Chondrocyte (in vitro differentiated cells): ENCODE data around the gene PRR5L. TPM values are rescaled to one million over a fixed set of nuclear protein-coding genes. Genes with fewer than 3 reads are reported as not detected.

Source experiments
- DNase-seq: peaks from one replicate; pipeline ENCODE4 v3.0.0; 2021; ENCODE audit warnings: mixed read lengths, low spot score
- H3K27ac Mint-ChIP-seq: one replicate; pipeline ENCODE4 v1.8.0; 2021; ENCODE audit warnings: mild to moderate bottlenecking, moderate library complexity, mixed read lengths; ENCODE audit not compliant: unreplicated experiment
- H3K27me3 Mint-ChIP-seq: 2 replicates; pipeline ENCODE4 v1.8.0; 2021; ENCODE audit warnings: low read depth, mixed read lengths
- H3K36me3 Mint-ChIP-seq: 2 replicates; pipeline ENCODE4 v1.8.0; 2021; ENCODE audit warnings: low read depth, mixed read lengths
- H3K4me1 Mint-ChIP-seq: 2 replicates; pipeline ENCODE4 v1.8.0; 2021; ENCODE audit warnings: low read depth, mild to moderate bottlenecking, mixed read lengths
- H3K4me3 Mint-ChIP-seq: one replicate; pipeline ENCODE4 v1.8.0; 2021; ENCODE audit warnings: mild to moderate bottlenecking, moderate library complexity, mixed read lengths; ENCODE audit not compliant: unreplicated experiment
- H3K9me3 Mint-ChIP-seq: 2 replicates; pipeline ENCODE4 v1.8.0; 2021; ENCODE audit warnings: low read depth, mixed read lengths
- total RNA-seq: library from RNA; stranded (reverse); gene quantifications from 3 replicates; pipeline ENCODE4 v1.2.1, GENCODE V29; 2021
- TF ChIP-seq, protein P1 (sequence below): fragments of 200-600 bp; sonication (generic); IDR thresholded peaks from 2 replicates; pipeline ENCODE4 v1.5.0; 2021; ENCODE audit warnings: antibody characterized with exemption, mild to moderate bottlenecking, moderate library complexity

Gene PRR5L
- total RNA-seq, 1 donor from 2014 or later: 50.7 TPM

DNA sequence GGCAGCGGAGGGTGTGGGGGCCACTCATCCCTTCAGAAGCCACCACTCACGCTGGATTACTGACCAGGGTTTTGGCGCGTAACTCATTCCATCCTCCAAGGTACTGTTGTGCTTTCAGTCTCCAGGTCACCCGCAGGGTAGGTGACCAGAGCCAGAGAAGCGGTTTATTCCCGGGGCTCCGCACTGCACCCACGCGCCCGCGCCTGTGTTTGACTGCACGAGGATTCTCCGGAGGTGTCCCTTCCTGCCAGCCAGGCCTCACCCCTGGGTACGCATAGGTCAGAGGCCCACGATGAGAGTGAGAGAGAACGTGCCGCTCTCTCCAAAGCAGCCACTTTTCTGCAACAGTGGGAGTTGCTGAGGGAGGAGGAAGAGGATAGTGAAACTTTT lies 158.5 kb downstream of the PRR5L start:
- no peaks in the 10 kb centered on the region for H3K27me3 Mint-ChIP-seq
- H3K36me3 Mint-ChIP-seq: peaks cover 39% of the 10 kb centered on the region
- DNase-seq: no peak
- H3K27ac Mint-ChIP-seq: peak overlapping the region; percentile 99
- peaks cover 79% of the 10 kb centered on the region for H3K4me1 Mint-ChIP-seq
- TF ChIP-seq, protein P1, sequence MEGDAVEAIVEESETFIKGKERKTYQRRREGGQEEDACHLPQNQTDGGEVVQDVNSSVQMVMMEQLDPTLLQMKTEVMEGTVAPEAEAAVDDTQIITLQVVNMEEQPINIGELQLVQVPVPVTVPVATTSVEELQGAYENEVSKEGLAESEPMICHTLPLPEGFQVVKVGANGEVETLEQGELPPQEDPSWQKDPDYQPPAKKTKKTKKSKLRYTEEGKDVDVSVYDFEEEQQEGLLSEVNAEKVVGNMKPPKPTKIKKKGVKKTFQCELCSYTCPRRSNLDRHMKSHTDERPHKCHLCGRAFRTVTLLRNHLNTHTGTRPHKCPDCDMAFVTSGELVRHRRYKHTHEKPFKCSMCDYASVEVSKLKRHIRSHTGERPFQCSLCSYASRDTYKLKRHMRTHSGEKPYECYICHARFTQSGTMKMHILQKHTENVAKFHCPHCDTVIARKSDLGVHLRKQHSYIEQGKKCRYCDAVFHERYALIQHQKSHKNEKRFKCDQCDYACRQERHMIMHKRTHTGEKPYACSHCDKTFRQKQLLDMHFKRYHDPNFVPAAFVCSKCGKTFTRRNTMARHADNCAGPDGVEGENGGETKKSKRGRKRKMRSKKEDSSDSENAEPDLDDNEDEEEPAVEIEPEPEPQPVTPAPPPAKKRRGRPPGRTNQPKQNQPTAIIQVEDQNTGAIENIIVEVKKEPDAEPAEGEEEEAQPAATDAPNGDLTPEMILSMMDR: no peak
- no peak overlapping the region for H3K4me3 Mint-ChIP-seq
- H3K9me3 Mint-ChIP-seq: no peaks in the 10 kb centered on the region

DNA sequence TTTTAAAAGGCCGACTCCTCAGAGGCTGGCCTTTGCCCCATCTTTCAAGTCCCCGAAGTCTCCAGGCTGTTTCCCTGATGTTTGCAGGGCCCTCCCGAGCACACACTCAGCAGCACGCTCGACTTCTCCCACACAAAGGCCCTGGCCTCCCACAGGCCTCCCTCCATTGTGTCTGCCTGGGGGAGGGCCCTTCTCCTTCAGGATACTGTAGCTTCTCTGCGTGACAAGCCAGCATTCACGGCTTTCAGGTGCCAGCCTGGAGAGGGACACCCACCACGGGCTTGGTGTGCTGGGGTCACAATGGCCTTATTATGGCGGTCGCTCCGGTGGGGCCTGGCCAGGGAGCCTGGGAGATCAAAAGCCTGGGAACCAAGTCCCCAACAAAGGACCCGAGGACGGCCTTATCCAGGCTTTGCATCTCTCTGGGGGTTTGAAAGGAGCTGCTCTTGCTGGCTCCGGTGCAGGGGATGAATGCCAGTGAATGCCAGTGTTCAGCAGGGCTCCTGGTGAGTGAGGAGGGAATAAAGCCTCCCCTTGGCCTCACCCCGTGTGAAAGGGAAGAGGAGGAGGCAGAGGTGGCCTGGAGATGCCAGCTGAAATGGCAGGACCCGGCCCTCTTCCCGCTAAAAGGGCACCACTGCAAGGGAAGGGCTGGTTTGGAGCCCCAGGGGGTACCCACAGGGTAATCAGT lies 159.0 kb downstream of the PRR5L start:
- H3K36me3 Mint-ChIP-seq: peaks cover 35% of the 10 kb centered on the region
- no peaks in the 10 kb centered on the region for H3K9me3 Mint-ChIP-seq
- peak overlapping the region; percentile 99 for H3K27ac Mint-ChIP-seq
- H3K4me3 Mint-ChIP-seq: peak overlapping the region; percentile 52
- peaks cover 73% of the 10 kb centered on the region for H3K4me1 Mint-ChIP-seq
- H3K27me3 Mint-ChIP-seq: no peaks in the 10 kb centered on the region
- no peak for DNase-seq
- TF ChIP-seq, protein P1: no peak

DNA sequence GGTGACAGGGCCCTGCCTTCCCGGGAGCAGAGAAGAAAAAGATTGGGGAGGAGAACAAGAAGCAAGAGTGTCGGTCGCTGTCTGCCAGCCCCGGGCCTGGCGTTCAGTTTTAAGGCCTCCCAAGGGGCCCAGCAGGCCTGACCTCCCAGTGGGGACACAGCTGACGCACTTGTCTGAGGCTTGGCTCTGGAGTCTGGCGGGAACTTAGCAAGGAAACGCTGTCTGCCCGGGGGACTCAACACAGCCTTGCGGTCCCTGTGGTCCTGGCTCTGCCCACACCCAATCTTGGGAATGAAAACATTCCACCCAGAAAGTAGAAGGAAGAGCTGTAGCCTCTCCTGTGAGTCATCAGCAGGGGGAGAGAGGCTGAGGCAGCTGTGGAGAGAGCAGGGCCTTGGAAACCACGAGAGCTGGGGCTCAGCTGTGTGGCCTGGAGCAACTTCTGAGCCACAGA lies 159.6 kb downstream of the PRR5L start:
- peak overlapping the region; percentile 99 for H3K27ac Mint-ChIP-seq
- H3K9me3 Mint-ChIP-seq: no peaks in the 10 kb centered on the region
- peaks cover 41% of the 10 kb centered on the region for H3K36me3 Mint-ChIP-seq
- H3K27me3 Mint-ChIP-seq: no peaks in the 10 kb centered on the region
- H3K4me3 Mint-ChIP-seq: peak overlapping the region; percentile 52
- TF ChIP-seq, protein P1: no peak
- H3K4me1 Mint-ChIP-seq: peaks cover 67% of the 10 kb centered on the region
- DNase-seq: peak; percentile 97

DNA sequence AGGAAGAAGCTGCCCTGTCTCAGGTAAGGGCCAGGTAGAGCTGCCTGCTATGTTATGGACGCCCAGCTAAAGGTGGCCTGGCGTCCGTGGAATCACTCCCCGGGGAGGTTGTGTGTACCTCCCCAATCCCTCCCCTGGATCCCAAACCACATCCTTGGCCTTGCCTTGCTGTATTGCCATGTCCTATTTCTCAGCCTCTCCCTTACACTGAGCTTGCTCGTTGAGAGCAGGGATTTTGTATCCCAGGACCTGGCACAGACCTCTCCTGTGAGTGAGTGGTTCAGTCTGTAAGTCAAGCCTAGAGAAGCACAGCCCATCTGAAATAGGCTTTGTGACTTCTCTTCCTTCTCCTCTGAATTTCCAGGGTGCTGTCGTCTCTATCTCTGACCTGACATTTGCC lies 160.1 kb downstream of the PRR5L start:
- Mint-ChIP-seq H3K27ac (peak overlapping the region; percentile 99), H3K4me3 (peak overlapping the region; percentile 52), H3K4me1 (peaks cover 64% of the 10 kb centered on the region), H3K9me3 (no peaks in the 10 kb centered on the region), H3K36me3 (peaks cover 39% of the 10 kb centered on the region), H3K27me3 (no peaks in the 10 kb centered on the region)
- TF ChIP-seq, protein P1: peak; percentile 34
- DNase-seq: no peak

DNA sequence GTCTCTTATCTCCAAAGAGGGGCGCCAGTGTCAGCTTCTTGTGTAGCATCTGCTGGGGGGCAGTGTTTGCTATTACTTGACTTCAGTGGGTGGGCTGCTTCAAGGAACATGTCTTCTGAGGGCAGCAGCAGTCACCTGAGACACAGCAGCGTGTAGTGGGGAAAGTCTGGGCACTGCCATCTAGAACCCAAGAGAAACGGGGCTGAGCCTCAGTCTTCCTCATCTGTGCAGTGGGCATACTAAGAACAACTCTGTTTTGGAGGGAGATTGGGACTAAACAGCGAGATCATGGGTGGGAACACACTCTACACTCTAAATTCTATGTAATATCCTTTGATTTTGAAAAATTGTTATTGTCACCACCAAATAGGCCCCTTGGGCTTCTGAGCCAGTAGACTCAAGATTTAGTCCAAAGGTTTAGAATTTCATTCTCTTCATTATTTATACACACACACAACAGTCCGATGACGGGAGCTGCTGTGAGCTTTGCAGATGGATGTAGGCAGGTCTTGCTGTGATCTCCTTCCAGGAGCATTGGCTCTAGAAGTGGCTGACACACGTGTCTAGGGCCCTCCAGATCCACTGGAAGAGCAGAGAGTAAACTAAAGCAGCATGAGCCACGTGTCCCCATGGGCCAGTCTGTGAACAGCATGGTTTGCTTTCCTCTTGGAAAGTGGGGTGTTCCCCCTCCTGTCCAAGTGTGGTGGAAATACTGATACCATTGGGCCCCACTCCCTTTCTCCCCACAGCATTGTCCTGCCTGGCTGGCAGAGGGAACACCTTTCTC lies 162.2 kb downstream of the PRR5L start:
- Mint-ChIP-seq H3K9me3 (no peaks in the 10 kb centered on the region), H3K4me1 (peaks cover 50% of the 10 kb centered on the region), H3K27me3 (no peaks in the 10 kb centered on the region), H3K27ac (no peak overlapping the region), H3K36me3 (peaks cover 34% of the 10 kb centered on the region), H3K4me3 (no peak overlapping the region)
- DNase-seq: no peak
- TF ChIP-seq, protein P1: no peak
